HepG2 (cell line): ENCODE measurements around the gene NCF2. TPM values are rescaled to one million over a fixed set of nuclear protein-coding genes. Genes with fewer than 3 reads are reported as not detected.

ENCODE experiments used
- ATAC-seq: fragments of 200-7000 bp; cut with Tn5 transposase; 3 replicates; pipeline ENCODE4 v1.9.1; 2020; ENCODE audit warnings: mild to moderate bottlenecking, moderate library complexity
- BruUV-seq: library from RNA; stranded (reverse); fragments of 400-500 nt; replicated peaks from 2 replicates; lab custom pipeline; 2021; lab: Mats Ljungman, UMichigan
- CTCF ChIA-PET: fragments of 300-600 bp; formaldehyde crosslinking; extraction: SDS; loops from one replicate; lab custom pipeline; 2021; ENCODE audit warnings: low total read pairs, inconsistent platforms, low intra/inter-chr PET ratio; lab: Yijun Ruan, JAX
- POLR2A ChIA-PET: fragments of 350-600 bp; sonication (Branson Sonifier 250); formaldehyde crosslinking; loops from one replicate; lab custom pipeline; 2020; ENCODE audit warnings: antibody characterized with exemption, inconsistent platforms; lab: Yijun Ruan, JAX
- DNase-seq: peaks from one replicate; pipeline ENCODE4 v3.0.0-alpha.2; 2015; ENCODE audit warnings: low spot score
- FAIRE-seq: peaks from 3 replicates; lab custom pipeline; 2011; peaks lifted over from hg19 to GRCh38; lab: Jason Lieb, UNC
- H2AFZ ChIP-seq: one replicate; pipeline ENCODE4 v1.6.1; 2011; ENCODE audit warnings: low read length, inconsistent platforms
- H3K27ac ChIP-seq: fragments of 300-600 bp; 3 replicates; pipeline ENCODE4 v1.8.0; 2011; ENCODE audit warnings: mixed run types, mild to moderate bottlenecking, mixed read lengths, low read length, inconsistent platforms; ENCODE audit not compliant: insufficient read depth; ENCODE audit errors: extremely low read length
- H3K27me3 ChIP-seq, 2 experiments: fragments of 200-600 bp in 1 of 2; 2 replicates in 1 of 2; 3 replicates in 1 of 2; pipeline versions ENCODE4 v1.6.0 to v1.8.0; 2011; ENCODE audit warnings: low read length in 2 of 2, mild to moderate bottlenecking in 2 of 2, moderate library complexity in 2 of 2, inconsistent platforms in 1 of 2; ENCODE audit not compliant: insufficient read depth in 2 of 2, control insufficient read depth in 1 of 2
- H3K36me3 ChIP-seq, 2 experiments: fragments of 200-600 bp in 1 of 2; replicated peaks in 1 of 2; 2 replicates in 1 of 2; 3 replicates in 1 of 2; pipeline versions ENCODE4 v1.5.1 to v1.8.0; 2011; ENCODE audit warnings: low read length in 2 of 2, inconsistent platforms in 1 of 2; ENCODE audit not compliant: insufficient read depth in 2 of 2, control insufficient read depth in 1 of 2
- H3K4me1 ChIP-seq: 2 replicates; pipeline ENCODE4 v1.5.1; 2012; ENCODE audit warnings: low read length, inconsistent platforms; ENCODE audit not compliant: insufficient read depth
- H3K4me2 ChIP-seq: 2 replicates; pipeline ENCODE4 v1.6.0; 2011; ENCODE audit warnings: low read depth, low read length, inconsistent platforms
- H3K4me3 ChIP-seq, 3 experiments: fragments of 200-600 bp in 1 of 3; sonication (generic), shearing (Covaris generic) in 1 of 3; replicated peaks in 1 of 3; 2 replicates each; pipeline ENCODE4 v1.5.1; 2011 to 2016; ENCODE audit warnings: low read length in 3 of 3, inconsistent platforms in 2 of 3, low read depth in 2 of 3, mild to moderate bottlenecking in 2 of 3, control low read depth in 1 of 3, mixed read lengths in 1 of 3; ENCODE audit not compliant: insufficient read depth in 1 of 3
- H3K79me2 ChIP-seq: one replicate; pipeline ENCODE4 v1.6.1; 2011; ENCODE audit warnings: low read length, inconsistent platforms; ENCODE audit not compliant: insufficient read depth
- H3K9ac ChIP-seq: 2 replicates; pipeline ENCODE4 v1.6.0; 2011; ENCODE audit warnings: mild to moderate bottlenecking, low read depth, low read length, inconsistent platforms; ENCODE audit not compliant: insufficient read depth
- H3K9me3 ChIP-seq: 2 replicates; pipeline ENCODE4 v1.5.1; 2012; ENCODE audit warnings: mild to moderate bottlenecking, low read length
- H4K20me1 ChIP-seq: 2 replicates; pipeline ENCODE4 v1.6.0; 2011; ENCODE audit warnings: inconsistent platforms, mild to moderate bottlenecking, low read length, moderate library complexity; ENCODE audit not compliant: insufficient read depth
- BORCS8-MEF2B ChIP-seq: sonication (generic); formaldehyde crosslinking; IDR thresholded peaks from 2 replicates; pipeline ENCODE4 v1.8.0; 2022; ENCODE audit warnings: mild to moderate bottlenecking, missing genetic modification reagents
- MEIS1 ChIP-seq: sonication (generic); formaldehyde crosslinking; IDR thresholded peaks from 2 replicates; pipeline ENCODE4 v1.9.0; 2021; ENCODE audit warnings: mild to moderate bottlenecking, missing genetic modification reagents, moderate library complexity, borderline replicate concordance
- MTA3 ChIP-seq: sonication (generic); formaldehyde crosslinking; IDR thresholded peaks from 2 replicates; pipeline ENCODE4 v1.4.0; 2020; ENCODE audit warnings: missing genetic modification reagents
- NBN ChIP-seq: fragments of 450-650 bp; conservative IDR thresholded peaks from 2 replicates; pipeline ENCODE4 v1.6.1; 2017
- PRMT3 ChIP-seq: sonication (generic); formaldehyde crosslinking; IDR thresholded peaks from 2 replicates; pipeline ENCODE4 v1.8.1; 2022; ENCODE audit warnings: low read depth, mild to moderate bottlenecking, moderate library complexity, missing genetic modification reagents, borderline replicate concordance
- ZNF44 ChIP-seq: sonication (generic); formaldehyde crosslinking; IDR thresholded peaks from 2 replicates; pipeline ENCODE4 v1.5.1; 2020; ENCODE audit warnings: mild to moderate bottlenecking, missing genetic modification reagents
- ZNF589 ChIP-seq: sonication (generic); formaldehyde crosslinking; conservative IDR thresholded peaks from 2 replicates; pipeline ENCODE4 v1.8.0; 2022; ENCODE audit warnings: mild to moderate bottlenecking, moderate library complexity, missing genetic modification reagents
- WGBS: methylation state at CpG from one replicate; pipeline ENCODE4 v1.1.6; 2017; ENCODE audit warnings: low lambda C conversion rate; 5-methylcytosine and 5-hydroxymethylcytosine counted together
- in situ Hi-C: cut with HindIII; loops from 2 replicates; pipeline ENCODE4 v1.10.0; 2017; ENCODE audit warnings: low pct_unique_long_range_greater_than_20kb; ENCODE audit not compliant: extremely low pct_ligation_motif_present
- intact Hi-C: fragments of 100-400 bp; cut with micrococcal nuclease; formaldehyde crosslinking; loops from one replicate; pipeline ENCODE4 v1.10.0; 2022; ENCODE audit not compliant: unreplicated experiment
- polyA plus RNA-seq, 8 experiments: library from polyadenylated mRNA; depleted of rRNA in 3 of 8; stranded (reverse) in 7 of 8; unstranded in 1 of 8; fragments of >200 nt; fragmentation: Illumina TruSeq in 4 of 8; extraction: Trizol in 4 of 8; gene quantifications; 2 replicates each; pipeline versions ENCODE4 v1.2.1 to v1.2.3, GENCODE V29; 2011 to 2016; ENCODE audit warnings: low read depth in 4 of 8, missing spikeins in 1 of 8, mixed read lengths in 1 of 8; ENCODE audit not compliant: insufficient read depth in 1 of 8
- total RNA-seq, 5 experiments: library from RNA; depleted of rRNA; stranded (reverse); fragments of >200 nt; fragmentation: Illumina TruSeq; extraction: Trizol; gene quantifications; 2 replicates each; pipeline ENCODE4 v1.2.3, GENCODE V29; 2016; ENCODE audit warnings: low read depth in 1 of 5
- TF ChIP-seq, protein P1 (sequence below): sonication (generic); formaldehyde crosslinking; IDR thresholded peaks from 2 replicates; pipeline ENCODE4 v1.4.0; 2020; ENCODE audit warnings: mild to moderate bottlenecking, missing genetic modification reagents
- TF ChIP-seq, protein P2 (sequence below): IDR thresholded peaks from 2 replicates; pipeline ENCODE4 v1.6.1; 2012; ENCODE audit warnings: low read depth, low read length, improper control_type of control experiment
- TF ChIP-seq, protein P3 (sequence below): sonication (generic); formaldehyde crosslinking; conservative IDR thresholded peaks from 2 replicates; pipeline ENCODE4 v1.4.0; 2020; ENCODE audit warnings: mild to moderate bottlenecking, missing genetic modification reagents, moderate library complexity

NCF2 gene
- total and polyA plus RNA-seq, 2 of the 13 experiments (the other 11 are each of a cell fraction or from before 2014, with no cell fraction given) = 0.18 to 0.46 TPM

DNA sequence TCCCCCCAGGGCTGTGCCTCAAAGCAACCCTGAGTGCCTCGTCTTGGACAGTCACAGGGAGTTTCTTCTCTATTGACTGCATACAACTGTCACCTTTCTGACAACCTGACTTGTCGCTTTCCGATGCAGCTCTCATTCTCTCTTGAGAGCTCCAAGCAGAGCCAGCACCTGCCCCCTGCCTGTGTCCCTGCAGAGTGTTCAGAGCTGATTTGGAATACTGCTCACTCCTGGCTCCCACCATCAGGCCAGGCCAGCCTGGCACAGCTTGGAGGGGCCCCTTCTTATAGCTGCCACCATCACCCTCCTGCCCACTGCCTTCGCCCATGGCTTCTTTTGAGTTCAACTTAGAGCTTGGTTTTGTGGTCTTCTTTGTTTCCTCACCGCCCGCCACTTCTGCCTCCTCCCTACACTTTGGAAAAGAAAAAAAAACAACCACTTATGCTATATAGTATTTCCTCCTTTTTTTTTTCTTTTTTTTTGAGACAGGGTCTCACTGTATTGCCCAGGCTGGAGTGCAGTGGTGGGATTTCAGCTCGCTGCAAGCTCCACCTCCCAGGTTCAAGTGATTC is 12.3 kb downstream of the NCF2 start:
- FAIRE-seq (no peak), DNase-seq (no peak), ATAC-seq (no peak)
- Histone ChIP-seq H3K36me3 (no peaks in the 10 kb centered on the region), H3K9me3 (no peaks in the 10 kb centered on the region), H3K9ac (no peak overlapping the region), H4K20me1 (no peaks in the 10 kb centered on the region), H2AFZ (no peak overlapping the region), H3K4me3 (no peak overlapping the region), H3K4me2 (no peak overlapping the region), H3K27ac (no peak overlapping the region), H3K79me2 (no peaks in the 10 kb centered on the region), H3K4me1 (peaks cover 5% of the 10 kb centered on the region; the same call in 1 of the 2 replicates), H3K27me3 (peaks cover 0 to 2% of the 10 kb centered on the region in 2 experiments; a peak in 2 of 5 replicates)
- intact Hi-C loops = no loop called here
- CTCF ChIA-PET = no interaction called here
- 58% methylated on average over 7 of the region's 7 CpGs for WGBS
- POLR2A ChIA-PET = no interaction called here
- BruUV-seq = no TSS peak
- in situ Hi-C loops = no loop called here
- TF ChIP-seq, protein P1, sequence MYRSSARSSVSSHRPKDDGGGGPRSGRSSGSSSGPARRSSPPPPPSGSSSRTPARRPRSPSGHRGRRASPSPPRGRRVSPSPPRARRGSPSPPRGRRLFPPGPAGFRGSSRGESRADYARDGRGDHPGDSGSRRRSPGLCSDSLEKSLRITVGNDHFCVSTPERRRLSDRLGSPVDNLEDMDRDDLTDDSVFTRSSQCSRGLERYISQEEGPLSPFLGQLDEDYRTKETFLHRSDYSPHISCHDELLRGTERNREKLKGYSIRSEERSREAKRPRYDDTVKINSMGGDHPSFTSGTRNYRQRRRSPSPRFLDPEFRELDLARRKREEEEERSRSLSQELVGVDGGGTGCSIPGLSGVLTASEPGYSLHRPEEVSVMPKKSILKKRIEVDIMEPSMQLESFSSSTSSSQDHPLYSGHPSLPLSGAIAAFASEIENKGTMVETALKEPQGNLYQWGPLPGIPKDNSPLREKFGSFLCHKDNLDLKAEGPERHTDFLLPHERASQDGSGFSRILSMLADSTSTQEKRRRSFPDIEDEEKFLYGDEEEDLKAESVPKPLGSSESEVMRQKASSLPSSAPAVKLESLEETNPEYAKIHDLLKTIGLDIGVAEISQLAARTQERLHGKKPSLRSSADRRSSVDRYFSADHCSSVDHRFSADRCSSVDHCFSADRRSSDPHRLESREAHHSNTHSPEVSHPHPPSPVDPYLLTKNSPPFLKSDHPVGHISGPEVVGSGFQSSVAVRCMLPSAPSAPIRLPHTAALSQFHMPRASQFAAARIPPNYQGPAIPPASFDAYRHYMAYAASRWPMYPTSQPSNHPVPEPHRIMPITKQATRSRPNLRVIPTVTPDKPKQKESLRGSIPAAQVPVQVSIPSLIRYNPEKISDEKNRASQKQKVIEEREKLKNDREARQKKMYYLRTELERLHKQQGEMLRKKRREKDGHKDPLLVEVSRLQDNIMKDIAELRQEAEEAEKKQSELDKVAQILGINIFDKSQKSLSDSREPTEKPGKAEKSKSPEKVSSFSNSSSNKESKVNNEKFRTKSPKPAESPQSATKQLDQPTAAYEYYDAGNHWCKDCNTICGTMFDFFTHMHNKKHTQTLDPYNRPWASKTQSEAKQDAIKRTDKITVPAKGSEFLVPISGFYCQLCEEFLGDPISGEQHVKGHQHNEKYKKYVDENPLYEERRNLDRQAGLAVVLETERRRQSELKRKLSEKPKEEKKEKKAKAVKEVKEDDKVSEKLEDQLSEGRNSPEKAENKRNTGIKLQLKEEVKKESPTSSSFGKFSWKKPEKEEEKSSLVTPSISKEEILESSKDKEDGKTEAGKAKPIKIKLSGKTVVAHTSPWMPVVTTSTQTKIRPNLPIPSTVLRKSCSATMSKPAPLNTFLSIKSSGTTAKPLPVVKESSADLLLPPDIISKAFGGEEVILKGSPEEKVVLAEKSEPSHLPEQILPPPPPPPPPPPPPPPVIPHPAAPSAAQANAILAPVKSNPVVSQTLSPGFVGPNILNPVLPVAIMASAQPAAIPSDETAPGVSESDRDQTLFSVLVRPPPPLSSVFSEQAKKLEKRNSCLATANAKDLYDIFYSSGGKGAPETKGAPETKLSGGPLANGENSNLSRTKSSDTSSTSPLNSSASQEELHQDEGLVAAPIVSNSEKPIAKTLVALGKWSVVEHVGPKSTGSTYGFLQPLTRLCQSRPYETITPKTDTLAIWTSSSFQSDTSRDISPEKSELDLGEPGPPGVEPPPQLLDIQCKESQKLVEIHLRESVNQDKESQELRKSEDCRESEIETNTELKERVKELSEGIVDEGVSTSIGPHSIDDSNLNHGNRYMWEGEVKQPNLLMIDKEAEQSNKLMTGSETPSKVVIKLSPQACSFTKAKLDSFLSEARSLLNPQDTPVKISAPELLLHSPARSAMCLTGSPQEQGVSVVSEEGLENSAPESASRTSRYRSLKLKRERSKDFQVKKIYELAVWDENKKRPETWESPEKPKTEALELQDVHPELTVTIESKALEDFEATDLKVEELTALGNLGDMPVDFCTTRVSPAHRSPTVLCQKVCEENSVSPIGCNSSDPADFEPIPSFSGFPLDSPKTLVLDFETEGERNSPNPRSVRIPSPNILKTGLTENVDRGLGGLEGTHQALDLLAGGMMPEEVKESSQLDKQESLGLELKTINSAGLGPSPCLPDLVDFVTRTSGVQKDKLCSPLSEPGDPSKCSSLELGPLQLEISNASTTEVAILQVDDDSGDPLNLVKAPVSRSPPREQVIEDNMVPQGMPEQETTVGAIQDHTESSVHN (CRISPR knock-in tag) = no peak
- no peak for TF ChIP-seq ZNF44
- no peak for TF ChIP-seq ZNF589 (CRISPR knock-in tag)
- TF ChIP-seq, protein P2, sequence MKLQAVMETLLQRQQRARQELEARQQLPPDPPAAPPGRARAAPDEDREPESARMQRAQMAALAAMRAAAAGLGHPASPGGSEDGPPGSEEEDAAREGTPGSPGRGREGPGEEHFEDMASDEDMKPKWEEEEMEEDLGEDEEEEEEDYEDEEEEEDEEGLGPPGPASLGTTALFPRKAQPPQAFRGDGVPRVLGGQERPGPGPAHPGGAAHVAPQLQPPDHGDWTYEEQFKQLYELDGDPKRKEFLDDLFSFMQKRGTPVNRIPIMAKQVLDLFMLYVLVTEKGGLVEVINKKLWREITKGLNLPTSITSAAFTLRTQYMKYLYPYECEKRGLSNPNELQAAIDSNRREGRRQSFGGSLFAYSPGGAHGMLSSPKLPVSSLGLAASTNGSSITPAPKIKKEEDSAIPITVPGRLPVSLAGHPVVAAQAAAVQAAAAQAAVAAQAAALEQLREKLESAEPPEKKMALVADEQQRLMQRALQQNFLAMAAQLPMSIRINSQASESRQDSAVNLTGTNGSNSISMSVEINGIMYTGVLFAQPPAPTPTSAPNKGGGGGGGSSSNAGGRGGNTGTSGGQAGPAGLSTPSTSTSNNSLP = no peak
- TF ChIP-seq NBN = no peak
- no peak for TF ChIP-seq PRMT3
- TF ChIP-seq MTA3 = no peak
- TF ChIP-seq, protein P3, sequence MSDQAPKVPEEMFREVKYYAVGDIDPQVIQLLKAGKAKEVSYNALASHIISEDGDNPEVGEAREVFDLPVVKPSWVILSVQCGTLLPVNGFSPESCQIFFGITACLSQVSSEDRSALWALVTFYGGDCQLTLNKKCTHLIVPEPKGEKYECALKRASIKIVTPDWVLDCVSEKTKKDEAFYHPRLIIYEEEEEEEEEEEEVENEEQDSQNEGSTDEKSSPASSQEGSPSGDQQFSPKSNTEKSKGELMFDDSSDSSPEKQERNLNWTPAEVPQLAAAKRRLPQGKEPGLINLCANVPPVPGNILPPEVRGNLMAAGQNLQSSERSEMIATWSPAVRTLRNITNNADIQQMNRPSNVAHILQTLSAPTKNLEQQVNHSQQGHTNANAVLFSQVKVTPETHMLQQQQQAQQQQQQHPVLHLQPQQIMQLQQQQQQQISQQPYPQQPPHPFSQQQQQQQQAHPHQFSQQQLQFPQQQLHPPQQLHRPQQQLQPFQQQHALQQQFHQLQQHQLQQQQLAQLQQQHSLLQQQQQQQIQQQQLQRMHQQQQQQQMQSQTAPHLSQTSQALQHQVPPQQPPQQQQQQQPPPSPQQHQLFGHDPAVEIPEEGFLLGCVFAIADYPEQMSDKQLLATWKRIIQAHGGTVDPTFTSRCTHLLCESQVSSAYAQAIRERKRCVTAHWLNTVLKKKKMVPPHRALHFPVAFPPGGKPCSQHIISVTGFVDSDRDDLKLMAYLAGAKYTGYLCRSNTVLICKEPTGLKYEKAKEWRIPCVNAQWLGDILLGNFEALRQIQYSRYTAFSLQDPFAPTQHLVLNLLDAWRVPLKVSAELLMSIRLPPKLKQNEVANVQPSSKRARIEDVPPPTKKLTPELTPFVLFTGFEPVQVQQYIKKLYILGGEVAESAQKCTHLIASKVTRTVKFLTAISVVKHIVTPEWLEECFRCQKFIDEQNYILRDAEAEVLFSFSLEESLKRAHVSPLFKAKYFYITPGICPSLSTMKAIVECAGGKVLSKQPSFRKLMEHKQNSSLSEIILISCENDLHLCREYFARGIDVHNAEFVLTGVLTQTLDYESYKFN (CRISPR knock-in tag) = no peak
- TF ChIP-seq BORCS8-MEF2B (CRISPR knock-in tag) = no peak
- TF ChIP-seq MEIS1 (CRISPR knock-in tag) = no peak
